Endothelial cell (in vitro differentiated cells): ENCODE measurements around the gene LRRC45. TPM values are rescaled to one million over a fixed set of nuclear protein-coding genes. Genes with fewer than 3 reads are reported as not detected.

ENCODE experiments used
- DNase-seq: peaks from one replicate; pipeline ENCODE4 v3.0.0; 2021; ENCODE audit warnings: low spot score
- H3K27ac Mint-ChIP-seq: one replicate; pipeline ENCODE4 v1.8.0; 2021; ENCODE audit warnings: mixed read lengths, inconsistent platforms; ENCODE audit not compliant: unreplicated experiment
- H3K27me3 Mint-ChIP-seq: one replicate; pipeline ENCODE4 v1.8.0; 2021; ENCODE audit warnings: mild to moderate bottlenecking, moderate library complexity, mixed read lengths, inconsistent platforms; ENCODE audit not compliant: unreplicated experiment
- H3K36me3 Mint-ChIP-seq: one replicate; pipeline ENCODE4 v1.8.0; 2021; ENCODE audit warnings: mild to moderate bottlenecking, low read depth, mixed read lengths, inconsistent platforms; ENCODE audit not compliant: unreplicated experiment
- H3K4me1 Mint-ChIP-seq: one replicate; pipeline ENCODE4 v1.8.0; 2021; ENCODE audit warnings: mild to moderate bottlenecking, mixed read lengths, inconsistent platforms; ENCODE audit not compliant: unreplicated experiment
- H3K4me3 Mint-ChIP-seq: one replicate; pipeline ENCODE4 v1.8.0; 2021; ENCODE audit warnings: mild to moderate bottlenecking, mixed read lengths, inconsistent platforms; ENCODE audit not compliant: unreplicated experiment
- H3K9me3 Mint-ChIP-seq: one replicate; pipeline ENCODE4 v1.8.0; 2021; ENCODE audit warnings: mixed read lengths, inconsistent platforms; ENCODE audit not compliant: unreplicated experiment
- CTCF ChIP-seq: fragments of 200-600 bp; sonication (generic); IDR thresholded peaks from one replicate; pipeline ENCODE4 v1.5.0; 2021; ENCODE audit warnings: antibody characterized with exemption; ENCODE audit not compliant: unreplicated experiment
- total RNA-seq: library from RNA; stranded (reverse); fragmentation: NEBNext Ultra II Directional; extraction: Animal tissue kit (Norgen Biotek cat#: 25700); gene quantifications from one replicate; pipeline ENCODE4 v1.2.1, GENCODE V29; 2021; ENCODE audit not compliant: unreplicated experiment

LRRC45 gene
- total RNA-seq, 1 donor from 2014 or later = 12.2 TPM

GRCh38 chr17:82031303-82031884 lies 8.3 kb downstream of the LRRC45 start, which contains the start of gene RAC3:
Gene RAC3, plus strand, starts transcription at chr17:82031678. Its CDS starts 84 bp downstream, at chr17:82031762.
- Mint-ChIP-seq H3K4me3 (peak within 1 kb of the TSS; percentile 65), H3K4me1 (peaks cover 9% of the 10 kb centered on the region), H3K27me3 (peaks cover 17% of the 10 kb centered on the region), H3K9me3 (no peaks in the 10 kb centered on the region), H3K27ac (no peak within 1 kb of the TSS), H3K36me3 (peaks cover 6% of the 10 kb centered on the region)
- TF ChIP-seq CTCF = no peak
- no peak for DNase-seq

- Mint-ChIP-seq H3K9me3 (no peaks in the 10 kb centered on the region), H3K4me1 (peaks cover 9% of the 10 kb centered on the region), H3K27me3 (peaks cover 15% of the 10 kb centered on the region), H3K36me3 (peaks cover 6% of the 10 kb centered on the region), H3K4me3 (no peak overlapping the region), H3K27ac (no peak overlapping the region)
- TF ChIP-seq CTCF = no peak
- DNase-seq = no peak
Observed at GRCh38 chr17:82031885-82032627, 9.0 kb downstream of the LRRC45 start.

GRCh38 chr17:82033359-82034085 lies 10.4 kb downstream of the LRRC45 start:
- H3K27ac Mint-ChIP-seq = no peak overlapping the region
- no peaks in the 10 kb centered on the region for H3K9me3 Mint-ChIP-seq
- H3K27me3 Mint-ChIP-seq = peaks cover 15% of the 10 kb centered on the region

GRCh38 chr17:82034371-82035011 lies 11.4 kb downstream of the LRRC45 start:
- Mint-ChIP-seq H3K36me3 (peaks cover 6% of the 10 kb centered on the region), H3K27me3 (peaks cover 13% of the 10 kb centered on the region), H3K4me1 (peaks cover 14% of the 10 kb centered on the region), H3K27ac (no peak overlapping the region), H3K4me3 (peak overlapping the region; percentile 51), H3K9me3 (no peaks in the 10 kb centered on the region)
- DNase-seq = no peak
- no peak for TF ChIP-seq CTCF

More at GRCh38 chr17:82033359-82034085, 10.4 kb downstream of the LRRC45 start:
- no peak overlapping the region for H3K4me3 Mint-ChIP-seq
- H3K4me1 Mint-ChIP-seq = peaks cover 14% of the 10 kb centered on the region
- TF ChIP-seq CTCF = no peak
- peaks cover 6% of the 10 kb centered on the region for H3K36me3 Mint-ChIP-seq
- DNase-seq = no peak
